ENCODE measurements around the gene MVK.

MVK gene

DNA sequence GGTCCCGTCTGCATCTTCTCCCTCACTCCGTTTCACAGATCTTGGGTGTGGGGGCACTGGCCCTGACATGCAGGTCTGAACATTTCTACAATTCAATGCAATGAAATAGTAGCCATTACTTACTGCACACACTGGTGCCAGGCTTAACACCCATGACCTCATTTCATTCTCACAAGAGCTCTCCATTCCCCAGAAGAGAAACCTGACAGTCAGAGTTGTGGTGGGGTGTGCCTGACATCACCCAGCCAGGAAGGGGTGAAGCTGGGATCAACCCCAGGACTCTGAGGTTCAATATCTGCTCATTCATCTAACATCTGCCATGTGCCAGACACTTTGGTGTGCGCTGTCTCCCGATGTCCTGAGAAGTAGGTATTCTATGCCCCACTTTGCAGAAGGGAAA is 34.7 kb downstream of the MVK start:
- Histone ChIP-seq H3K27ac (no peak overlapping the region), H3K9me3 (no peaks in the 10 kb centered on the region), H3K4me3 (no peak overlapping the region), H3K27me3 (peaks cover 0 to 72% of the 10 kb centered on the region in 2 donors), H3K4me1 (peaks cover 0 to 9% (median 4%) of the 10 kb centered on the region in 4 donors), H3K36me3 (no peaks in the 10 kb centered on the region)
- no peak for DNase-seq
- intact Hi-C loops (cut with DNase I; ENCODE audit: low total_unique reads), result no loop called here
- TF ChIP-seq, protein P1, sequence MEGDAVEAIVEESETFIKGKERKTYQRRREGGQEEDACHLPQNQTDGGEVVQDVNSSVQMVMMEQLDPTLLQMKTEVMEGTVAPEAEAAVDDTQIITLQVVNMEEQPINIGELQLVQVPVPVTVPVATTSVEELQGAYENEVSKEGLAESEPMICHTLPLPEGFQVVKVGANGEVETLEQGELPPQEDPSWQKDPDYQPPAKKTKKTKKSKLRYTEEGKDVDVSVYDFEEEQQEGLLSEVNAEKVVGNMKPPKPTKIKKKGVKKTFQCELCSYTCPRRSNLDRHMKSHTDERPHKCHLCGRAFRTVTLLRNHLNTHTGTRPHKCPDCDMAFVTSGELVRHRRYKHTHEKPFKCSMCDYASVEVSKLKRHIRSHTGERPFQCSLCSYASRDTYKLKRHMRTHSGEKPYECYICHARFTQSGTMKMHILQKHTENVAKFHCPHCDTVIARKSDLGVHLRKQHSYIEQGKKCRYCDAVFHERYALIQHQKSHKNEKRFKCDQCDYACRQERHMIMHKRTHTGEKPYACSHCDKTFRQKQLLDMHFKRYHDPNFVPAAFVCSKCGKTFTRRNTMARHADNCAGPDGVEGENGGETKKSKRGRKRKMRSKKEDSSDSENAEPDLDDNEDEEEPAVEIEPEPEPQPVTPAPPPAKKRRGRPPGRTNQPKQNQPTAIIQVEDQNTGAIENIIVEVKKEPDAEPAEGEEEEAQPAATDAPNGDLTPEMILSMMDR (IDR thresholded peaks at IDR 0.05), result no peak

GRCh38 chr12:109608793-109609192 is 35.2 kb downstream of the MVK start:
- TF ChIP-seq, protein P1 (IDR thresholded peaks at IDR 0.05), result no peak
- Histone ChIP-seq H3K27me3 (peaks cover 0 to 73% of the 10 kb centered on the region in 2 donors), H3K4me3 (no peak overlapping the region), H3K4me1 (peaks cover 0 to 9% (median 4%) of the 10 kb centered on the region in 4 donors), H3K36me3 (no peaks in the 10 kb centered on the region), H3K27ac (no peak overlapping the region), H3K9me3 (no peaks in the 10 kb centered on the region)
- DNase-seq, result no peak
- intact Hi-C loops (cut with DNase I; ENCODE audit: low total_unique reads), result no loop called here

- Histone ChIP-seq H3K36me3 (no peaks in the 10 kb centered on the region), H3K9me3 (no peaks in the 10 kb centered on the region), H3K27ac (no peak overlapping the region), H3K27me3 (peaks cover 0 to 73% of the 10 kb centered on the region in 2 donors), H3K4me3 (no peak overlapping the region), H3K4me1 (peaks cover 0 to 9% (median 4%) of the 10 kb centered on the region in 4 donors)
- no peak for DNase-seq
- TF ChIP-seq, protein P1 (IDR thresholded peaks at IDR 0.05), result no peak
- intact Hi-C loops (cut with DNase I; ENCODE audit: low total_unique reads), result no loop called here
Observed at GRCh38 chr12:109609342-109609741, 35.7 kb downstream of the MVK start.

- TF ChIP-seq, protein P1 (IDR thresholded peaks at IDR 0.05), result no peak
- Histone ChIP-seq H3K4me1 (peaks cover 0 to 9% (median 4%) of the 10 kb centered on the region in 4 donors), H3K9me3 (no peaks in the 10 kb centered on the region), H3K27ac (no peak overlapping the region), H3K4me3 (no peak overlapping the region), H3K27me3 (peaks cover 0 to 83% of the 10 kb centered on the region in 2 donors), H3K36me3 (no peaks in the 10 kb centered on the region)
- intact Hi-C loops (cut with DNase I; ENCODE audit: low total_unique reads), result no loop called here
- DNase-seq, result no peak
Observed at GRCh38 chr12:109610523-109610922, 36.9 kb downstream of the MVK start.

- Histone ChIP-seq H3K36me3 (no peaks in the 10 kb centered on the region), H3K27me3 (peaks cover 0 to 89% of the 10 kb centered on the region in 2 donors), H3K4me3 (no peak overlapping the region), H3K9me3 (no peaks in the 10 kb centered on the region), H3K4me1 (peaks cover 0 to 8% (median 4%) of the 10 kb centered on the region in 4 donors), H3K27ac (no peak overlapping the region)
- intact Hi-C loops (cut with DNase I; ENCODE audit: low total_unique reads), result no loop called here
- TF ChIP-seq, protein P1 (IDR thresholded peaks at IDR 0.05), result no peak
- no peak for DNase-seq
Observed at GRCh38 chr12:109611223-109611622, 37.6 kb downstream of the MVK start.

- intact Hi-C loops (cut with DNase I; ENCODE audit: low total_unique reads), result no loop called here
- no peak for DNase-seq
- TF ChIP-seq, protein P1 (IDR thresholded peaks at IDR 0.05), result no peak
- H3K36me3 ChIP-seq, result no peaks in the 10 kb centered on the region
- H3K27ac ChIP-seq, result no peak overlapping the region
- peaks cover 0 to 90% of the 10 kb centered on the region in 2 donors for H3K27me3 ChIP-seq
- H3K4me3 ChIP-seq, result no peak overlapping the region
- H3K9me3 ChIP-seq, result no peaks in the 10 kb centered on the region
- peaks cover 0 to under 1% (median 0%) of the 10 kb centered on the region in 4 donors for H3K4me1 ChIP-seq
Observed at GRCh38 chr12:109612003-109612402, 38.4 kb downstream of the MVK start.

Data from tibial artery (tissue), 4 donors.